Activated CD8-positive, alpha-beta memory T cell treated with anti-CD3 and anti-CD28 coated beads, Interleukin-2, amount 50 U/mL, for 24 hours (primary cell): ENCODE measurements around the gene BMERB1.

Source experiments
- DNase-seq: peaks from one replicate; pipeline ENCODE4 v3.0.0-alpha.2; 2020; ENCODE audit errors: extremely low read depth

The BMERB1 gene

DNA sequence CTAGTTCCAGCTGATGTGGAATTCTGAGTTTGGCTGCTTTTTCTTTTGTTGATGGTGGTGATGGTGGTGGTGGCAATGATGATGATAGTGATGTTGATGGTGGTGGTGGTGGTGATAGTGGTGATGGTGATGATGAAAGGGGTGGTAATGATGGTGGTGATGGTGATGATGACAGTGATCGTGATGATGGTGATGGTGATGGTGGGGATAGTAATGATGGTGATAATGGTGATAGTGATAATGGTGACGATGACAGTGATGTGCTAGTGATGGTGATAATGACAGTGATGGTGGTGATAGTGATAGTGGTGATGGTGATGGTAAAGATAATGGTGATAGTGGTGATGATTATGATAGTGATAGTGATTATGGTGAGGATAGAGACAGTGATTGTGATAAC is 61.5 kb downstream of the BMERB1 start:
- DNase-seq = no peak

DNA sequence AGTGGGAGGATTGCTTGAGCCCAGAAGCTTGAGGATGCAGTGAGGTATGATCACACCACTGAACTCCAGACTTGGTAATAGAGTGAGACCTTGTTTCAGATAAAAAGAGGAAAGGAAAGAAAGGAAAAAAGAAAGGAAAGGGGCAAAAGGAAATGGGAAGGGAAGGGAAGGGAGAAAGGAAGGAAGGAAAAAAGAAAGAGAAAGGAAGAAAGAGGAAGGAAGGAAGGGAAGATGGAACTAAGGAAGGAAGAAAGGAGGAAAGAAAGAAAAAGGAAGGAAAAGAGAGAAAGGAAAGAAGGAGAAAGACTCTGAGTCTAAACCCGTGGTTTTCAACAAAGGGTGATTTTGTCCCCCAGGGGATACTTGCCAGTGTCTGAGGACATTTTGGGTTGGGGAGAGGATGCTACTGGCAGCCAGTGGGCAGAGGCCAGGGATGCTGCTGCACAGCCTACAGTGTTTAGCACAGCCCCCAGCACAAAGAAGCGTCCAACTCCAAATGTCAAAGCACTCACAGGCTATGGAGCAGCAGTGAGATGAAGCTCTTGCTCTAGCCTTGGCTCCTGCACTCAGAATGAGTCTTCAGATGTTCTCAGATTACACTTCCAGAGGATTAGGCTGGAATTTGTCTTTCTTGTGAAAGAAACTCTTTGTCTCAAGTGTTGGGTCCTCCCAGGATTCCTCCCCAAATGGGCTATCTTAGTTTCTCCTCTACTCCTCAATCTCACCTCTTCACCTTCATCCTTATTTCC is 64.2 kb downstream of the BMERB1 start:
- no peak for DNase-seq

DNA sequence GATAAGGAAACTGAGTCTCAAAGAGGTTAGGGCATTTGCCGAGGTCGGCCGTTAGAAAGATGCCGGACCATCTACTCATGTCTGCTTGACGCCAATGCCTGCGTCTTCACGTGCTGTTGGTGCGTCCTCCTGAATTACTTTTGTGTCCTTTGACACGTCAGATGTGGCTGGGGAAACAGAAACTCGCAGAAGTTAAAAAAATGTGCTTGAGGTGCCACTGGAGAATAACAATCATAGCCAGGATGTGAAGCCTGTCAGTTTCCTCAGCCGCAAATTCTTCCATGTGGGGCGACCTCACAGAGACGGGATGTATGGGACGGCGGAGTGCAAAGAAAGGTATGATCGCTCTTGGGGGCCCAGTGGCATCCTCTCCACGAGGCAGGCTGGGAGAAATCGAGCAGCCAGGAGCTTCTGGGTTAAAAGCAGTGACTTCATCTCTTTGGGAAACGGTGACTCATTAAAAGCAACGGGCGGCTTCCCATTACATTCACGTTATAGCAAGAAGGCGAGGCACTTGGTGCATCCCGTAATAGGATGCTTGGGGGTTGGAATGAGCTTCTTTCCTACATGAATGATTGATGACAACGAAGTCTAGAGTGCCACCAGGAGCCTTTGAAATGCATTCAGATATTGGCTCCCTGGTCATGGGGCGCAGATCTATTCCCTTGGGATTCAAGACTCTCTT is 67.8 kb downstream of the BMERB1 start:
- DNase-seq = no peak

DNA sequence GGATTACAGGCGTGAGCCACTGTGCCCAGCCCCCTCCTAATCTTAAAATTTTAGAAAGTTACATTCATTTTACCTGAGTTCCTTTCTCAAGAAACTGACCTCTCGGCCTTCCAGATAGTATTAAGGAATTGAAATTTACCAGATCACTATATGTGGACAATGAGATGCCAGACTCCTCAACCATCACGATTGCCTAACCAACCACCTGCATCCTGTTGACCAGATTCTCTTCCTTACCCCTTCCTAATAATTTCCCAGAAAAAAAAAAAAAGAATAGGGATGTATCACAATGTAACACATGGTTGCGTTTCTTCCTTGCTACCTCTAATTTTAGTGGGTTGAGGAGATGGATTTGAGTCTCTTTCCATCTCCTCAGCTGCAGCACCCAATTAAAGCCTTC is 72.1 kb downstream of the BMERB1 start:
- no peak for DNase-seq

DNA sequence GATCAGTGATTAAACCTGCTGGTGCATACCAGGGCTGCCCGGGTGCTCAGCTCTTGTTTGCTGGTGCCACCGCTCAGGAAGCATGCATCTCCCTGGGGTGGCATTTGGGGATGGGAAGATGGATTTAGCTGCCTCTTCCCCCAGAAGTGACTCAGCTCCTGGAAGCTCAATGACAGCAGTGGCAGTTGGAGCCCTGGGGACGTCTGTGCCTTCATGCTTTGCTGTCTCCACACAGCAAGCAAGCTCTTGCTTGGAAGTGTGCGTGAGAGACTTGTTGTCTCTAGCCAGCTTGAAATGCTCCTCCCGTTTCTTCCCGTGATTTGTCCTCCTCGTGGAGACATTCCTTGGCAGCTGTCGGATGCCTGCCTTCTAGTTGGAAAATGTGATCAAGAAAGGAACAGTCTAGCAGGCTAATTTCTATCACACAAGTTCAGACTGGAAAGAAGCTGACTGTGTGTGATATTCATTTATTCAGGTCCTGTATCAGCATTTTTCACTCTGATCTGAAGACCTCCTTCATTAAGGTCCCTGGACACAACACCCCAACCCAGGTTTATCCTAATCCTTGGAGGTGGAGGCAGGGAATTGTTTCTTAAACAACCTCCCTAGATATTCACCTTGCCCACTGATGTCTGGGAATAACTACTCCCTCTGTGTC is 73.0 kb downstream of the BMERB1 start:
- DNase-seq = no peak

DNA sequence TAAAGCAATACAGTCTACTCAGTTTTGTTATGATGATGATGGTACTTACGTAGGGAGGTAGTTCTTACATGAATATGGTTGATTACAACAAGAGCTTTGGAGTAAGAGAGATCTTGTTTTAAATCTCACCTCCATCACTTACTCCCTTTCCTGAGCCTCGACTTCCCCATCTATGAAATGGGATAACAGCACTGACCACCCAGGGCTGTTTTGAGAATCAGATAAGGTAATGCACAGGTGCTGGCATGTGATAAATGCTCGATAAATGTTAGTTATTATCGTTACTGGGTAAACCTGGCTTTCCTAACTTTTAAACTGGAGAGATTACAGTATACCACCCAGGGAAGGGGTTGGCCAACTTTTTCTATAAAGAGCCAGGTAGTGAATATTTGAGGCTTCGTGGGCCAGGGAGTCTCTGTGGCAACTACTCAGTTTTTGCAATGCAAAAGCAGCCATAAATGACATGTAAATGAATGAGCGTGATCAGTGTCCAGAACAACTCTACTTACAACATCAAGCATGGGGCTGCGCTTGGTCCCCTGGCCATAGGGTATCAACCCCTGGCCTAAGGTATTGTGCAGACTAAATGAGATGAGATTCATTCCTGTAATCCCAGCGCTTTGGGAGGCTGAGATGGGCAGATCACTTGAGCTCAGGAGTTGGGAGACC is 73.7 kb downstream of the BMERB1 start:
- DNase-seq = no peak

DNA sequence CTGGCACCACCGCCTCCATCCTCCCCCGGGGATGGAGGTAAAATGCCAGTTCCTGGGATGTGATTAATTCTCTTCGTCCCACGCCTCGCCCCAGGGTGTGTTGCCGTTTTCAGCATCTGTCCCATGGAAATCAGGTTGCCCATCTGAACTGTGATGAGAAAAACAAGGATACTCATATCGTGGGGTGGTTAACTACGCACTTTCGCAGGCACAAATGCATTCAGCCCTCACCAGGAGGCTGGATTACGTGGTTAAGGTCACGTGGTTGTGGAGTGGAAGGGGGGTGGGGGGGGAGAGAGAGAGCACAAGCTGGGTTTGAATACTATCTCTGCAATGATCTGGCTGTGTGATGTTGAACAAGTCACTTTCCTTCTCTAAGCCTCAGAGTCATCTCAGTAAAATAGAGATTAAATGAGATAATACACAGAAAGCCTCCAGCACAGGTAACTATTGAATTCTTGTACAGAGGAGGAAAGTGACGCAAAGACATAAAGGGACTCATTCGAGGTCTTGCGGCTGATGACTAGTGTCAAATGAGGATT is 74.7 kb downstream of the BMERB1 start:
- no peak for DNase-seq

- DNase-seq = no peak
Measured at GRCh38 chr16:15509593-15510535, 75.5 kb downstream of the BMERB1 start.

DNA sequence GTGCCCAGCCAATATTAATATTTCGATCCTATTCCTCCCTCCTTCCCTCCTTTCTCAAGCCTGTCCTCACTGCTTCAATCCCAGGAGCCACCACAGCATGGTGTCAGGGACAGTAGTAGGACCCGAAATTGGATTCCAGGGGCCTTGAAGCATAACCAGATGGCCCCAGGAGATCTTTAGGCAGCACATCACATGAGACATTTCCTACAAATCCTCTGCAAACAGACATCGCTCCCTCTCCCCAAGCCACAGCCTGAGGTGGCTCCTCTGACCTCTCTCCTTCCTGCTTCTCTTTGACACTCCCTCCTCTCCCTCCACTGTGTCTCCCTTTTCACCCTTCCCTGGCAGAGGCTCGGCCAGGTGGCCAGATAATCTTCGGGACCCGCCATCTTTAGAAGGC is 76.6 kb downstream of the BMERB1 start:
- DNase-seq = no peak

- no peak for DNase-seq
Measured at GRCh38 chr16:15511759-15512487, 77.5 kb downstream of the BMERB1 start.

DNA sequence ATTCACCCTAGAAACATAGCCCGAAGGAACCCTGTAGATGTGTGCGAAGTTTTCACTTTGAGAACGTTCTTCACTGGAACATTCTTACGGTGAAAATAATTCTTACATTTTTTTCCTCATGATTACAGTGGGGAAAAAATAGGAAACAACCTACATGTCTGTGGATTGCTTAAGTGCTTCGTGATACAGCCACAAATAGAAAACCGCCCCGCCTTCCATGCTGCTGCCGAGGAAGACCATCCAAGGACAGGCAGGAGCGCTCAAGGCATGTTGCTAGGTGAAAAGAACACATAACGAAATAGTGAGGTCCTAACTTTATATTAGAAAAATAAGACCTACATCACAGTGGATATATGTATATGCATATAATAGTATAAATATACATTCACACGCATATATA is 78.8 kb downstream of the BMERB1 start:
- DNase-seq = no peak

DNA sequence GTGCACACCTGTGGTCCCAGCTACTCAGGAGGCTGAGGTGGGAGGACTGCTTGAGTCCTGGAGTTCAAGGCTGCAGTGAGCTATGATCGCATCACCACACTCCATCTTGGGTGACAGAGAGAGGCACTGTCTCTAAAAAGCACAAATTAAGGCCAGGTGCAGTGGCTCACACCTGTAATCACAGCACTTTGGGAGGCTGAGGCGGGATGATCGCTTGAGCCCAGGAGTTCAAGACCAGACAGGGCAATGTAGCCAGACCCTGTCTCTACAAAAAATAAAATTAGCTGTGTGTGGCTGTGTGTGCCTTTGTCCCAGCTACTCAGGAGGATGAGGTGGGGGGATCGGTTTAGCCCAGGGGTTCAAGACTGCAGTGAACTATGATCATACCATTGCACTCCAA is 81.6 kb downstream of the BMERB1 start:
- no peak for DNase-seq

GRCh38 chr16:15516609-15517008 is 82.2 kb downstream of the BMERB1 start:
- no peak for DNase-seq

- no peak for DNase-seq
Measured at GRCh38 chr16:15517743-15518377, 83.5 kb downstream of the BMERB1 start.

DNA sequence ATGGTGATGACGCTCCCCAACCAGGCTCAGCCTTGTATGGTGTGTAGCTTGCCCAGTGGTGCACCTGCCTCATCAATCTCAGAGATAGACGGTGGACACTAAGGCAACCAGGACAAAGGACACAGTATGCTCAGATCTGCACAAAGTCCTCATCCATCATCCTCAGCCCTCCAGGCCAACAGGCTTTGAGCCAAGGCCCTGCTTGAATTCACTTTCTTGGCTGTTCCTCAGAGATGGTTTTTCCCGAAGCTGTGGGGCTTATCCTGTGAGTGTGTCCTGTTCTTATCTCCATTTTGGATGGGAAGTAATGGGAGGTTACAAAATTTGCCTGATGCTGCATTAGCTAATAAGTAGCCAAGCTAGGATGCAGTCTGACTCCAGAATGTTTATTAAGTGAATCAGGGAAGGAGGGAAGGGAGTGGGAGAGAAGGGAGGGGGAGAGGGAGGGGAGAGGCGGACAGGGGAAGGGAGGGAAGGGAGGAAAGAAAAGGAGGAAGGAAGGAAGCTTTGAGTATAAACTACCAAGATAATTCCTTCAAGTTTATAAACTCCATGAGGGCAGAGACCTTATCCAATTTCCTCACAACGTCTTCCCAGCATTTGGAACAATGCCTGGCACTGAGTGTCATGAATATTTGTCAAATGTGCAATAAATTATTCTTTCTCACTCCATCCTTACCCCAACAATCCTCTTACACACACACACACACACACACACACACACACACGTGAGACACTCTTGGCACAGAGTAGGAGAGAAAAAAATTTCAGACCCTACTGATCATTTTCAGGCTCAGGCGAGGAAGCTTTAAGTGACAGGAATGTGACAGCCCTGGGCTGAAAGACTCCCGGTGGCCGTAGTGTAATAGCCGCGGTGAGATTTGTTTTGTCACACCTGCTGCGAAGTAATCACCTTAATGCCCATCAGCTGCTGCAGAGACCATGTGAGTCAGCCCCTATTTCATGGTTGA is 84.3 kb downstream of the BMERB1 start:
- no peak for DNase-seq

- DNase-seq = no peak
Measured at GRCh38 chr16:15519790-15520189, 85.4 kb downstream of the BMERB1 start.

- no peak for DNase-seq
Measured at GRCh38 chr16:15521390-15521757, 87.0 kb downstream of the BMERB1 start.

DNA sequence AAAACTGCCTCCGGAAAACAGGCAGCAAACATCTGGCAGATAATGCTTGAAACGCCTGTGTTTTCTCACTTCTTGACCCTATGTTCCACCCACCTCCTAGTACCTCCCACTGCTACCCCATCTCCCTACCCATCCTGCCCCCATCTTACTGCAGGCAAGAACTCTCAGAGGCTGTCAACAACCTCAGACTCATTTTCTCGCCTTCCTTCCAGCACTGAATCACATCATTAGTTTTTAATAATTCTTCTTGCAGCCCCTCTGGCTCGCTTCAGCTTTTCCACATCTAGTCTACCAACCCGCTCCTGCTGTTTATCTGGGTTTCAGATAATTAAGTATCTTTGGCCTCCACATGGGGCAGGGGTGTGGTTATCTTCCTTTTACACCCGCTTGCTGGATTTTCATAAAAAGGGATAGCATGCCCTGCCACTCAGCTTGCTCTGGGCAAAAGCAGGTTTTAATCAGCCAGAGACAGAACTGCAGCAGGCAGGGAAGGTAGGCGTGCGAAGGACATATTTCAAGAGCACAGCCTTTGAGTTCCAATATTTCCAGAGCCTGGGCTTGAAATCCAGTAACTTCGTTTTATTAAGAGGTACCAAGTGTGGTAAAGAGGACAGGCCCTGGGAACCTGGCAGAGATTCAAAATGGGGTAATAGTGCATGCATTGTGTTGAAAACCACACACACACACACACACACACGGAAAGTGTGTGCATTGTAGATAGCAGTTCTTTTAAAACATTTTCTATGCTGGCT is 87.5 kb downstream of the BMERB1 start:
- DNase-seq = no peak
